Measurements from ENCODE around the gene PNMA8B.

PNMA8B gene

GRCh38 chr19:46536391-46536790 is 40.7 kb upstream of the PNMA8B start:
- TF ChIP-seq RAD21 (IDR thresholded peaks at IDR 0.05; ENCODE audit: low read depth) (no peak), YY1 (IDR thresholded peaks at IDR 0.05; ENCODE audit: low read depth) (no peak), ZBTB7A (IDR thresholded peaks at IDR 0.05; ENCODE audit: low read depth) (no peak), TCF12 (IDR thresholded peaks at IDR 0.05; ENCODE audit: low read depth) (no peak), MAX (IDR thresholded peaks at IDR 0.05) (no peak)
- TF ChIP-seq, protein P1, sequence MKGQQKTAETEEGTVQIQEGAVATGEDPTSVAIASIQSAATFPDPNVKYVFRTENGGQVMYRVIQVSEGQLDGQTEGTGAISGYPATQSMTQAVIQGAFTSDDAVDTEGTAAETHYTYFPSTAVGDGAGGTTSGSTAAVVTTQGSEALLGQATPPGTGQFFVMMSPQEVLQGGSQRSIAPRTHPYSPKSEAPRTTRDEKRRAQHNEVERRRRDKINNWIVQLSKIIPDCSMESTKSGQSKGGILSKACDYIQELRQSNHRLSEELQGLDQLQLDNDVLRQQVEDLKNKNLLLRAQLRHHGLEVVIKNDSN (IDR thresholded peaks at IDR 0.05) = no peak

- no peak for TF ChIP-seq EGR1 (IDR thresholded peaks at IDR 0.05)
- no peak for TF ChIP-seq TCF12 (IDR thresholded peaks at IDR 0.05; ENCODE audit: low read depth)
- TF ChIP-seq ZBTB7A (IDR thresholded peaks at IDR 0.05; ENCODE audit: low read depth) = no peak
- TF ChIP-seq, protein P1 (IDR thresholded peaks at IDR 0.05) = no peak
- TF ChIP-seq YY1 (IDR thresholded peaks at IDR 0.05; ENCODE audit: low read depth) = no peak
- no peak for TF ChIP-seq RAD21 (IDR thresholded peaks at IDR 0.05; ENCODE audit: low read depth)
- no peak for TF ChIP-seq FOXM1 (IDR thresholded peaks at IDR 0.05; ENCODE audit: borderline replicate concordance, low read depth)
- no peak for TF ChIP-seq NFIC (IDR thresholded peaks at IDR 0.05)
- no peak for TF ChIP-seq TAF1 (IDR thresholded peaks at IDR 0.05; ENCODE audit: low read depth)
- no peak for TF ChIP-seq MAX (IDR thresholded peaks at IDR 0.05)
- TF ChIP-seq CREB1 (IDR thresholded peaks at IDR 0.05; ENCODE audit: low read depth) = no peak
- no peak for TF ChIP-seq TEAD4 (IDR thresholded peaks at IDR 0.05)
Observed at GRCh38 chr19:46533621-46534081, 38.0 kb upstream of the PNMA8B start.

DNA sequence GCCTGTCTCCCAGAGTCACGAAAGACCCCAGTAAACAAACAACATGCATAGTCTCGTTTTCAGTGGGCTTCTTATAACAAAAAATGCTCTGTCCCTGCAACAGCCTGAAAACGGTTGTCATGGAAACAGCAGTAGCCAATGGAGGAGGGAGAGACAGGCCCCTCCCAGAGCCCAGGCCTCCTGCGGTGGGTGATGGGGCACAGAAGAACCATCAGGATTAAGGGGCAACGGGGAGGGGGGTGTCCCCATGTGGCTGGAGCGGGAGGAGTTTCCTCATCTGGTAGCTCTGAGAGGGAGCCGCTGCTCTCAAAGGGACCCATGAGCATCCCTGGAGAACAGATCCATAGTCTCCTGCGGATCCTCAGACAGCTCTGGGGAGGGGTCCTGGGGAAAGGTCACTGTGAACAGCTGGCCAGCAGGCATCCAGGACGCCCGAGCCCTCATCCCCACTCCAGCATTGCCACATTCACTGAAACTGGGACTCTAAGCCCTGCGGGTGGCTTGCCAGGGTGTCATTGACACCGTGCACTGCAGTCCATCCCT is 37.5 kb upstream of the PNMA8B start:
- TF ChIP-seq TAF1 (IDR thresholded peaks at IDR 0.05; ENCODE audit: low read depth) = no peak
- no peak for TF ChIP-seq FOXM1 (IDR thresholded peaks at IDR 0.05; ENCODE audit: borderline replicate concordance, low read depth)
- no peak for TF ChIP-seq ZBTB7A (IDR thresholded peaks at IDR 0.05; ENCODE audit: low read depth)
- TF ChIP-seq NFIC (IDR thresholded peaks at IDR 0.05) = no peak
- TF ChIP-seq MAX (IDR thresholded peaks at IDR 0.05) = no peak
- TF ChIP-seq EGR1 (IDR thresholded peaks at IDR 0.05) = no peak
- TF ChIP-seq TEAD4 (IDR thresholded peaks at IDR 0.05) = no peak
- TF ChIP-seq, protein P1 (IDR thresholded peaks at IDR 0.05) = no peak
- TF ChIP-seq, protein P2, sequence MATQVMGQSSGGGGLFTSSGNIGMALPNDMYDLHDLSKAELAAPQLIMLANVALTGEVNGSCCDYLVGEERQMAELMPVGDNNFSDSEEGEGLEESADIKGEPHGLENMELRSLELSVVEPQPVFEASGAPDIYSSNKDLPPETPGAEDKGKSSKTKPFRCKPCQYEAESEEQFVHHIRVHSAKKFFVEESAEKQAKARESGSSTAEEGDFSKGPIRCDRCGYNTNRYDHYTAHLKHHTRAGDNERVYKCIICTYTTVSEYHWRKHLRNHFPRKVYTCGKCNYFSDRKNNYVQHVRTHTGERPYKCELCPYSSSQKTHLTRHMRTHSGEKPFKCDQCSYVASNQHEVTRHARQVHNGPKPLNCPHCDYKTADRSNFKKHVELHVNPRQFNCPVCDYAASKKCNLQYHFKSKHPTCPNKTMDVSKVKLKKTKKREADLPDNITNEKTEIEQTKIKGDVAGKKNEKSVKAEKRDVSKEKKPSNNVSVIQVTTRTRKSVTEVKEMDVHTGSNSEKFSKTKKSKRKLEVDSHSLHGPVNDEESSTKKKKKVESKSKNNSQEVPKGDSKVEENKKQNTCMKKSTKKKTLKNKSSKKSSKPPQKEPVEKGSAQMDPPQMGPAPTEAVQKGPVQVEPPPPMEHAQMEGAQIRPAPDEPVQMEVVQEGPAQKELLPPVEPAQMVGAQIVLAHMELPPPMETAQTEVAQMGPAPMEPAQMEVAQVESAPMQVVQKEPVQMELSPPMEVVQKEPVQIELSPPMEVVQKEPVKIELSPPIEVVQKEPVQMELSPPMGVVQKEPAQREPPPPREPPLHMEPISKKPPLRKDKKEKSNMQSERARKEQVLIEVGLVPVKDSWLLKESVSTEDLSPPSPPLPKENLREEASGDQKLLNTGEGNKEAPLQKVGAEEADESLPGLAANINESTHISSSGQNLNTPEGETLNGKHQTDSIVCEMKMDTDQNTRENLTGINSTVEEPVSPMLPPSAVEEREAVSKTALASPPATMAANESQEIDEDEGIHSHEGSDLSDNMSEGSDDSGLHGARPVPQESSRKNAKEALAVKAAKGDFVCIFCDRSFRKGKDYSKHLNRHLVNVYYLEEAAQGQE (IDR thresholded peaks at IDR 0.05; ENCODE audit: low read depth) = no peak
- no peak for TF ChIP-seq CEBPB (IDR thresholded peaks at IDR 0.05)
- no peak for TF ChIP-seq YY1 (IDR thresholded peaks at IDR 0.05; ENCODE audit: low read depth)
- no peak for TF ChIP-seq EP300 (IDR thresholded peaks at IDR 0.05; ENCODE audit: borderline replicate concordance)
- TF ChIP-seq CREB1 (IDR thresholded peaks at IDR 0.05; ENCODE audit: low read depth) = no peak
- no peak for TF ChIP-seq RAD21 (IDR thresholded peaks at IDR 0.05; ENCODE audit: low read depth)
- no peak for TF ChIP-seq TCF12 (IDR thresholded peaks at IDR 0.05; ENCODE audit: low read depth)

GRCh38 chr19:46530636-46531035 is 35.0 kb upstream of the PNMA8B start:
- TF ChIP-seq EGR1 (IDR thresholded peaks at IDR 0.05) (no peak), NFIC (IDR thresholded peaks at IDR 0.05) (no peak)
- TF ChIP-seq, protein P1 (IDR thresholded peaks at IDR 0.05) = peak; percentile 88

DNA sequence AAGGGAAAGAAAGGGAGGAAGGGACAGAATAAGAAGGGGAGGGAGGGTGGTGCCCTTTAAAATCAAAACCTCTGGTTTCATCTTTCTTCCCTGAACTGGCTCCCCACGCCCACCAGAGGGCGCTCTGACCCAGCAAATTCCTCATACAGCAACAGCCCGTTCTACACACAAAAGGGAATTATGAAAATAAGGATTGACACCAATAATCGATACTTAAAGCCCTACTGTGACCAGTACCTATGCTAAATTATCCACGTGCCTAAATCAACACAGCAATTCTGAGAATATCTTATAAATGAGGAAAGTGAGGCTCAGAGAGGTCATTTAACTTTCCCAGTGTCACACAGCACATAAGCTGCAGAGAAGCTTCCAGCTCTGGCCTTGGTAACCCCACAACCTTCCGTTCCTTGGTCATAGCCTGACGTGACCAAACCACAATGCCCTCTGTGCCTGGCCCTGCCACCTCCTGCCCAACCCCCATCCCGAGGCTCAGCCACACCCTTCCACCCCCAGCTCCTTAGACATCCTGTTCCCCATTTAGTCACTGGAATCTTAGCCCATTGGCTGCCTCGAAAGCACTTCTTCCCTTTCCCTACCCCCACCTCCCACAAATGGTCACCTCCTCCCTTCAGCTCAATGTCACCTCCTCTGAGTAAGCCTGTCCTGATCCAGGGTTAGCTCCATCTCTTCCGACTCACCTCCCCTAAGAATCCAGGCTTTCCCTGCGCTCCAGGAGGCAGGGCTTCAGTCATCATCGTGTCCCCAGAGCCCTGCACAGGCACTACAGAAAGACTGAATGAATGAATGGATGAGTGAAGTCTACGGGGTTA is 34.2 kb upstream of the PNMA8B start:
- TF ChIP-seq, protein P2 (IDR thresholded peaks at IDR 0.05; ENCODE audit: low read depth) = no peak
- no peak for TF ChIP-seq NFIC (IDR thresholded peaks at IDR 0.05)
- peak; percentile 95 for TF ChIP-seq RAD21 (IDR thresholded peaks at IDR 0.05; ENCODE audit: low read depth)
- no peak for TF ChIP-seq CREB1 (IDR thresholded peaks at IDR 0.05; ENCODE audit: low read depth)
- TF ChIP-seq CEBPB (IDR thresholded peaks at IDR 0.05) = no peak

All from Ishikawa (cell line).